HG02623 (cell line): Measurements from ENCODE around the gene LGALS7.
"Not testable (repeated sequence)": the region's sequence is repeated elsewhere in the genome, so short reads cannot be mapped to it uniquely, and the experiment has no call there.

Source experiments
- ATAC-seq: cut with Tn5 transposase; IDR thresholded peaks from one replicate; pipeline ENCODE4 v1.9.1; 2021; ENCODE audit warnings: moderate library complexity; ENCODE audit not compliant: unreplicated experiment

LGALS7 gene

DNA sequence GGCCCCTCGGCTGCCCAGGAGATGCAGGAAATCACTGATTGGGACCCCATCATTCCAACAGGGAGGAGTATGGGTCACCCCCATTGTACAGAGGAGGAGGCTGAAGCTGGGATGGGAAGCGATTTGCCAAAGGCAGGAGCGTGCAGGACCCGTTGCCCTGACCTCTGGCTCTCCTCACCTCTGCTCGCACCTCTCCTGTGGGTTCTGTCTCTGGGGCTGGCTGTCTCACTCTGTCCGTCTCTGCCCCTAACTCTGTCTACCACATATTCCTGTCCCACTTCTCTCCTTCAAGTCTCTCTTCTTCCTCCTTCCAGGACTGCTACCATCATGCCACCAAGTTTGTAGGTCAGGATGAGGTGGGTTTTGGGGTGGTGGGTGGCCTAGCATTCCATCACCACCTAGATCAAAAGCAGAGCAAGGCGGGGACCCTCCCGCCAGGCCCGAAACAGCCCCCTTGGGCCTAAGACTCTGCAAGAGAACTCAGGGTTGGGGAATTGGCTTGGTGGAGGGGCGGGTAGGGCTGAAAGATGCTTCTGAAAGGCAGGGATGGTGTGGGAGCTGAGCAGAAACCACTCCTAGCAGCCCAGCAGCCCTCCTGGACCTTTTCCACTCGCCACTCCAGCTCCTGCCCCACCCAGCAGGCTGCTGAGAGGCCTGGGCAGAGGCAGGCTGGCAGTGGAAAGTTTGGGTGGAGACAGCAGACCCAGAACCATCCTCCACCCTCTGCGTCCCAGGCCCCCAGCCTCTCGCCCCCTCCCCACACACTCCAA is 1.0 kb upstream of the LGALS7 start:
- ATAC-seq: no peak

DNA sequence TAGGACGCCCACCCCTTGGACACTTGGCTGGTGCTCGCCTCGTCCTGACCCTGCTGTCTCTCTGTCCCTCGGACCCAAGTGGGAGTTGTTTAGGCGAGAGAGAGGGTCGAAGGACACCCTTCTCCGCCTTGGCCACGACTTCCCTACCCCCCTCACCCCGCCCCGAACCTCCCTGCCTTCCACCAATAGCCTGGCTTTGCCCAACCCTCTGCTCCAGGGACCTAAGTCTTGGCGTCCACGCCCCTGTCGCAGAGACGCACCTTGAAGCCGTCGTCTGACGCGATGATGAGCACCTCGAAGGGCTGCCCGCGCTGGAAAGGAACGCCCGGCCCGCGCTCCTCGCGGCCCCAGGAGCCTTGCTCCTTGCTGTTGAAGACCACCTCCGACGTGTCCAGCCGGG is 1.7 kb downstream of the LGALS7 start:
- not testable (repeated sequence) for ATAC-seq

DNA sequence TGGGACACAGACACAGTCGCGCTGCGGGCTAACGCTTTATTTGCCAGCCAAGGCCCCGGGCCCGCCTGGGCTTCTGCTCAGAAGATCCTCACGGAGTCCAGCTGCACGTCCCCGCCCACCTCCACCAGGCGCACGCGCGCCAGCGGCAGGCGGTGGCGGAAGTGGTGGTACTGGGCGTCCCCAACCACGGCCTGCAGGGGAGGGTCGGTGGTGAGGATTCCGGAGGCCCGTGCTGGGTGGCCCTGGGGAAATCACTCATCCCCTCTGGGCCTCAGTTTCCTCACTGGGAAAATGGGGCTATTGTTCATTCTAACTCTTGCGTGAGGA is 2.4 kb downstream of the LGALS7 start:
- ATAC-seq: not testable (repeated sequence)

DNA sequence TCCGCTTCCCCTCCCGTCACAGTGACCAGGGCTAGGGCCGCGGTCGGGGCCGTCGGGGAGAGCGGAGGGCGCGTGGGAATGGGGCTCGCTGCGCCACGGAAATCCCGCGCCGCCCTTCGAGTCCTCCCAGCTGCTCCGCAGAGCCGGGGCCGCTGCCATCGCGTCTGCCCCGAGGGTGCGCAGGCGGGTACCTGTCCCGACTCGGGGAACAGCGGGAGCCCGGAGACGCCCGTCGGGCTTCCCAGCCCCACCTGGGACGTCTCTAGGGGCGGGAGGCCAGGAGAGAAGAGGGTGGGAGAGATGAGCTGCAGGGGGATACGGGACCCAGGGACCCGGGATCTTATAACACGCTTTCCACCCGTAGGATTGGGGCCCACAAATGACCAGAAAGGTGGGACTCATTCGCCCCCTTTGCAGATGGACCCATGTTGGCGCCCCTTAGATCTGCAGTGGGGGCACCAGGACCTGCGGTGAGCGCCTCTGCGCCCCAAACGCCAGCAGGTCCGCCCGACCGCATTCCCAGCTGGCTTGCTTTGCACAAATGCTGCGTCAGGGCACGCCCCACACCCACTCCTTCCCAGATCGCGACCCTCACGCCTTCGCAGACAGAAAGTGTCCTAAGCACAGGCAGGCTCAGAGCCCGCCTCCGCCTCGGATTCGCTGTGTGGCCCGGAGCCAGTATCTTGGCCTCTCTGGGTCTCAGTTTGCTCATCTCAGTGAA is 2.9 kb downstream of the LGALS7 start:
- ATAC-seq: not testable (repeated sequence)

DNA sequence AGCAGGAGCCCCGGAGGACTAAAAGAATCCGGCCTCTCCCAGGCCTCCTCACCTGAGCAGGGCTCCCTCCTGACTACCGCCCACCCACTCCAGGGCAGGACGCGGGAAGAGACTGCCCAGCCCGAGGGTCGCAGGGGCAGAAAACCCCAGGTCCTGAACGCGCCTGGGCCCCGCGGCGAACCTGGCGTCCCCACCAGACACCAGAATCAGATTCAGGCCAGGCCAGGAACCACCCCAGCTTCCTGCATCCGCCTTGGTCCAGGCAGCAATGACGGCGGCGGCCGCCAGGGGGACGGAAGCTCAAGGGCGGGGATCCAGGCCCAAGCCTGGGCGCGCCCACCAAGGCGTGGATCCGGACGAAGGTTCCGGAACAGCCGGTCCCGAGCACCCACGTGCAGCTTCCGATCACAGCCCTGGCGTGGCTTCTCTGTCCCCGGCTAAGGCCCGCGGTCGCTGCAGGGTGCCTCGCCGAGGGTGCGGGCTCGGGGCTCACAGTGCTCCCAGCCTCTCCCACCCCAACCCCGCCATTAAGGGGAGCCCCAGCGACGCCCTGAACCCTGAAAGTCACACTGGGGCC is 3.6 kb downstream of the LGALS7 start:
- ATAC-seq: no peak

DNA sequence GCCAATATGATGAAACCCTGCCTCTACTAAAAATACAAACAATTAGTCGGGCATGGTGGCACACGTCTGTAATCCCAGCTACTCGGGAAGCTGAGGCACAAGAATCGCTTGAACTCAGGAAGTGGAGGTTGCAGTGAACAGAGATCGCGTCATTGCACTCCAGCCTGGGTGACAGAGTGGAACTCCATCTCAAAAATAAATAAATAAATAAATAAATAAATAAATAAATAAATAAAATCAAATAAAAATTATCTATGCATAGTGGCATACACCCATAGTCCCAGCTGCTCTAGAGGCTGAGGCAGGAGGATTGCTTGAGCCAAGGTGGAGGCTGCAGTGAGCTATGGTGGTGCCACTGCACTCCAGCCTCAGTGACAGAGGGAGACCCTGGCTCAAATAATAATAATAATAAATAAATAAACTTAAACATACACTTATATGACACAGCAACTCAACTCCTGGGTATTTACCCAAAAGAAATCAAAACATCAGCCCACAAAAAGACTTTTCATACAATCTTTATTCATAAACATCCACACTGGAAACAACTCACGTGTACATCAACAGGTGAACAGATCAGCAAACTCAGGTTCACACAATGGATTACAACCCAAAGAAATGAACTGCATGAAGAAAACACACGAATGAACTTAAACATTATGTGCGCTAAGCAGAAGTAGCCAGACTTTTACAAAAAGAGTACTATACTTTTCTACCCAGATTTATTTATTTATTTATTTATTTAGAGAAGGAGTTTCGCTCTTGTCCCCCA is 6.9 kb downstream of the LGALS7 start:
- no peak for ATAC-seq

DNA sequence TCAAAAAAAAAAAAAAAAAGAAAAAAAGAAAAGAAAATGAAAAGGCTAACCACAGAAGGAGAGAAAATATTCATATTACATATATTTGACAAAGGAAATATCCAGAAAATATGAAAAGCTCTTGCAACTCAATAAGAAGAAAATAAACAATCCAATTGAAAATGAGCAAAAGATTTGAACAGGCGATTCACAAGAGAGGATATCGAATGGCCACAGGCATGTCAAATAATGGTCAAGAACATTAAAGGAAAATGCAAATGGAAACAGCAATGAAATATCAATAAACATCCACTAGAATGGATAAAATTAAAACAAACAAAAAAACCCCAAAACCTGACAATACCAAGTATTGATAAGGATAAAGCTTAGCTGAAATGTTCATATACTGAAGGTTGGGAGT is 8.1 kb downstream of the LGALS7 start:
- ATAC-seq: no peak

DNA sequence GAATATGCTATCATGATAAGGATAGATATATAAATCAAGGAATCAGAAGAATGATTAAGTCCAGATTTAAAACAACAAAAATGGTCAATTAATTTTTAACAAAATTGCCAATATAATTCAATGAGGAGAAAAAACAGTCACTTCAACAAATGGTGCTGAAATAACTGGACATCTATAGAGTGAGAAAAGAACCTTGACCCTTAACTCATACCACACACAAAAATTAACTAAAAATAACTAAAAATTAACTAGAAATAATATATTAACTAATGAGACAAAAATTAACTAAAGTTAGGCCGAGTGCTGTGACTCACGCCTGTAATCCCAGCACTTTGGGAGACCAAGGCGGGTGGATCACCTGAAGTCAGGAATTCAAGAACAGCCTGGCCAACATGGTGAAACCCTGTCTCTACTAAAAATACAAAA is 9.5 kb downstream of the LGALS7 start:
- ATAC-seq: no peak

DNA sequence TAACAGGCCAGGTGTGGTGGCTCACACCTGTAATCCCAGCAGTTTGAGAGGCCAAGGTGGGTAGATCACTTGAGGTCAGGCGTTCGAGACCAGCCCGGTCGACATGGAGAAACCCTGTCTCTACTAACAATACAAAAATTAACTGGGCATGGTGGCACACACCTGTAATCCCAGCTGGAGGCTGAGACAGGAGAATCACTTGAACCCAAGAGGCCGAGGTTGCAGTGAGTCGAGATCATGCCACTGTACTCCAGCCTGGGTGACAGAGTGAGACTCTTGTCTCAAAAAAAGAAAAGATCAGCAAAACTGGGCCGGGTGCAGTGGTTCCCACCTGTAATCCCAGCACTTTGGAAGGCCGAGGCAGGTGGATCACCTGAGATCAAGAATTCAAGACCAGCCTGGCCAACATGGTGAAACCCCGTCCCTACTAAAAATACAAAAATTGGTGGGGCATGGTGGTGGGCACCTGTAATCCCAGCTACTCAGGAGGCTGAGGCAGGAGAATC is 11.4 kb downstream of the LGALS7 start:
- ATAC-seq: not testable (repeated sequence)

DNA sequence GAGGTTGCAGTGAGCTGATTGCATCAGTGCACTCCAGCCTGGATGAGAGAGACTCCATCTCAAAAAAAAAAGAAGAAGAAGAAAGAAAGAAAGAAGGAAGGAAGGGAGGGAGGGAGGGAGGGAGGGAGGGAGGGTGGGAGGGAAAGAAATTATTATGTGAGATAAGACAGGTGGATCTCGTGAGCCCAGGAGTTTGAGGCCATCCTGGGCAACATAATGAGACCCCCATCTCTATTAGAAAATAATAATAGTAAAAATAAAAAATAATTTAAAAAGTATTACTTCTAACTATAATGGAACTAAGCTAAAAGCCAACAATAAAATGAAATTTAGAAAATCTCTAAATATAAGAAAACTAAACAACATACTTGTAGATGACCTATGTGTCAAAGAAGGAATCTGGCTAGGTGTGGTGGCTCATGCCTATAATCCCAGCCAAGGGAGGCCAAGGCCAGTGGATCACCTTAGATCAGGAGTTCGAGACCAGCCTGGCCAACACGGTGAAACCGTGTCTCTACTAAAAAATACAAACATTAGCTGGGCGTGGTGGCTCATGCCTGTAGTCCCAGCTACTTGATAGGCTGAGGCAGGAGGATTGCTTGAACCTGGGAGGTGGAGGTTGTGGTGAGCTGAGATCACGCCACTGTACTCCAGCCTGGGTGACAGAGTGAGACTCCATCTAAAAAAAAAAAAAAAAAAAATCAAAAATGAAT is 12.4 kb downstream of the LGALS7 start:
- ATAC-seq: not testable (repeated sequence)

DNA sequence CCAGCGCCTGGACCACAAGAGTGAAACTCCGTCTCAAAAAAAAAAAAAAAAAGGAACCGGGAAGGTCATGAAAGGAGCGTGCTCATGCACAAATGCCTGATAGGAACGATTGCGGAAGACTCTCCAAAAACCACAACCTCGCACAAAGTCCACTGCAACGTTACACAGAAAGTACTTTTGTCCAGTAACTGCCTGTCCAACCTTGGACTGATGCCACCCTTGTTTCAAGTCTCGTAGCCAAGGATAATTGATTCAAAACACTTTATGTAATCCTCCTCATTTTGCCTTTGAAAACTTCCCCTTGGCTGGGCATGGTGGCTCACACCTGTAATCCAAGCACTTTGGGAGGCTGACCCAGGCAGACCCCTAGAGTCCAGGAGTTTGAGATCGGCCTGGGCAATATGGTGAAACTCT is 13.7 kb downstream of the LGALS7 start:
- no peak for ATAC-seq

DNA sequence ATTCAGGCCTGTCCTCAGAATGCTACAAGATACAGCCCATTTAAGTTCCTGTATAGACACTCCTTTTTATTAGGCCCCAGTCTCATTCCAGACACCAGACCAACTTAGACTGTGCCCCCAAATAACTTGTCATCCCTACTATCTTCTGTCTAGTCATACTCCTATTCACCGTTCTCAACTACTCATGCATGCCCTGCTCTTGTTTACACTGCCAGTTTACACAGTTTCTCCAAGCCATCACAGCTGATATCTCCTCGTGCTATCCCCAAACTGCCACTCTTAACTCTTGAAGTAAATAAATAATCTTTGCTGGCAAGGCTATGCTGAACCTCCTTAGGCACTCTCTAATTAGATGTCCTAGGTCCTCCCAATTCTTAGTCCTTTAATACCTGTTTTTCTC is 19.1 kb downstream of the LGALS7 start:
- ATAC-seq: not testable (repeated sequence)

DNA sequence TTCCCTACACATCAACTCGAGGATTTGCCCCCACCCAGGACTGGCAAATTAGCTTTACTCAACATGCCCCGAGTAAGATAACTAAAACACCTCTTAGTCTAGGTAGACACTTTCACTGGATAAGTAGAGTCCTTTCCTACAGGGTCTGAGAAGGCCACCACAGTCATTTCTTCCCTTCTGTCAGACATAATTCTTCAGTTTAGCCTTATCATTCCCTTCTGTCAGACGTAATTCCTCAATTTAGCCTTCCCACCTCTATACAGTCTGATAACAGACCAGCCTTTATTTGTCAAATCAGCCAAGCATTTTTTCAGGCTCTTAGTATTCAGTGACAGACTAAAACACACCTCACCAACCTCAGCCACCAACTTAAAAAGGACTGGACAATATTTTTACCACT is 19.5 kb downstream of the LGALS7 start:
- ATAC-seq: not testable (repeated sequence)

DNA sequence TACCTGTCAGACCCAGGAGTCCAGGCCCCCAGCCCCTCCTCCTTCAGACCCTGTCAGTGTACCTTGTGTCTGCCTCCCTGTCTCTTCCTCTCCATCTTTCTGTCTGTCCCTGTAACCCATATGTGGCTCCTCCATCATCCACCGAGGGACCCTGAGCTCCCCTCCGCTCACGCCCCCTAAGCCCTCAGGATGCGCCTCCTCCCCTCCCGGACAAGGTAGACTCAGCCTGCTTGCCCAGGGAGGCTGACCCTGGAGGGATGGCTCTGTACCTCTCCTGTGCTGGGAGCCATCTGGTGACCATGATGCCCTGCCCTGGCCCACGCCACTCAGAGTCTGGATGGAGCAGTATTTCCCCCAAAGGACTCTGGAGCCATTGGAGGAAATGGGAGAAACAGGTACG is 28.0 kb downstream of the LGALS7 start:
- ATAC-seq: no peak

DNA sequence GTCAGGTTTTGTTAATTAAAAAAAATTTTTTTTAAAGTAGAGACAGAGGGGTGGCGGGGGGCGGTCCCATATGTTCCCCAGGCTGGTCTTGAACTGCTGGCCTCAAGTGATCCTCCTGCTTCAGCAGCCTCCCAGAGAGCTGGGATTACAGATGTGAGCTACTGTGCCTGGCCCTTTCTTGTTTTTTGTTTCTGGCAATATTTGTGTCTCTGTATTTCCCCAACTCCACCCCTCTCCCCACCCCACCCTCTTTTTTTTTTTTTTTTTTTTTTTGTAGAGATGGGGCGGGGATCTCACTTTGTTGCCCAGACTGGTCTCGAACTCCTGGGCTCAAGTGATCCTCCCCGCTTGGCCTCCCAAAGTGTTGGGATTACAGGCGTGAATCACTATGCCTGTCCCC is 28.4 kb downstream of the LGALS7 start:
- ATAC-seq: no peak

DNA sequence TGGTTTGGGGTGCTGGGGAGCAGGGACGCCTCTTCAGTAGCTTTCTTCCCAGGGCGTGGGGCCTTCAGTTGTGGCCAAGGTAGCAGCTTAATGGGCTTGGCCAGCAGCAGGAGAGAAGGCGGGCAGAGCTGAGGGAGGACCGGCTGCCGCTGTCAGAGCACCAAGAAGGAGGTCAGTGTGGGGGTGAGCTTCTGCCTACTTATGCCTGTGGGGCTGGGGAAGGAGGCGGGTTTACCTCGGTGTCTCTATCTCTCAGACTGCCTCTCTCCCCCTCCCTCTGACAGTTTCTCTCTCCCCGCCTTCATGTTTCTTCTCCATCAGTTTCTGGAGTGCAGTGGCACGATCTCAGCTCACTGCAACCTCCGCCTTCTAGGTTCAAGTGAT is 29.0 kb downstream of the LGALS7 start, which contains the start of gene CAPN12:
CAPN12 (minus strand) TSS at position 177 of the 384 bp plus-strand sequence. CDS start 309 bp downstream, outside the sequence.
- no peak for ATAC-seq

DNA sequence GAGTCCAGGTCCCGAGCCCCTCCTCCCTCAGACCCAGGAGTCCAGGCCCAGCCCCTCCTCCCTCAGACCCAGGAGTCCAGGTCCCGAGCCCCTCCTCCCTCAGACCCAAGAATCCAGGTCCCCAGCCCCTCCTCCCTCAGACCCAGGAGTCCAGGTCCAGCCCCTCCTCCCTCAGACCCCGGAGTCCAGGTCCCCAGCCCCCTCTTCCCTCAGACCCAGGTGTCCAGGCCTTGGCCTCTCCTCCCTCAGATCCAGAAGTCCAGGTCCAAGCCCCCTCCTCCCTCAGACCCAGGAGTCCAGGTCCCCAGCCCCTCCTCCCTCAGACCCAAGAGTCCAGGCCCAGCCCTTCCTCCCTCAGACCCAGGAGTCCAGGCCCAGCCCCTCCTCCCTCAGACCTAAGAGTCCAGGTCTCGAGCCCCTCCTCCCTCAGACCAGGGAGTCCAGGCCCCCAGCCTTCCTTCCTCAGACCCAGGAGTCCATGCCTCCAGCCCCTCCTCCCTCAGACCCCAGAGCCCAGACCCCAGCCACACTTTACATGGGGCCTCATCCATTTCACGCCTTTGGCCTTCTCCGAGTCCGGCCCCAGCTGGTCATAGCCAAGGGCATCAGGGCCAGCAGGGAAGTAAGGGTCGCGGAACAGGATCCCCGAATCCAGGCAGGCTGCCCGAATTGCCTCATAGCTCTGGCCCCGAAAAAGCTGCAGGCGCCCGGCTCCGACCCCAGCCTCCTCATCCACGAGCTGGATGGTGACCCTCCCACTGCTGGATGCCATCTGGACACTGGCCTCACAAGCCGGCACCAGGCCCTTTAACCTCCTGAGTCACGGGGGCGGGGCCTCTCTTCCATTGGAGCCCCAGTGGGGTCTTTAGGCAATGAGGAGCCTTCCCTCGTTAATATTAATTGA is 29.7 kb downstream of the LGALS7 start:
- ATAC-seq: no peak

DNA sequence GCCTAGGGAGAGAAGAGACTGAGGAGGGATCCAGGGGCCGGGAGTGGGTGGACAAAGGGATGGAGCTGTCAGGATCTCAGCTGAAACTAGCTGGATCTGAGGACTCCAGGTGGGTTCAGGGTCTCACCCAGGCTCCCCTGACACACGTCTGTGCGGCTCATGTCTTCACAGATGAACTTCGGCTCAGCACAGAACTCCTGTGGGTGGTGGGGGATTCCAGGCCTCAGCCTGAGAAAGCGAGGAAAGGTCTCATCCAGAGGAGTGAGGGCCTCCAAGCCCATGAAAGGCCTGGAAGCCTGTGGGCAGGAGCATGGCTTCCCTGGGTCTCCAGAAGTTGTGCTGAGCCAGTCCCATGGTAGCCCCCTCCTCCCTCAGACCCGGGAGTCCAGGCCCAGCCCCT is 30.4 kb downstream of the LGALS7 start:
- ATAC-seq: no peak

DNA sequence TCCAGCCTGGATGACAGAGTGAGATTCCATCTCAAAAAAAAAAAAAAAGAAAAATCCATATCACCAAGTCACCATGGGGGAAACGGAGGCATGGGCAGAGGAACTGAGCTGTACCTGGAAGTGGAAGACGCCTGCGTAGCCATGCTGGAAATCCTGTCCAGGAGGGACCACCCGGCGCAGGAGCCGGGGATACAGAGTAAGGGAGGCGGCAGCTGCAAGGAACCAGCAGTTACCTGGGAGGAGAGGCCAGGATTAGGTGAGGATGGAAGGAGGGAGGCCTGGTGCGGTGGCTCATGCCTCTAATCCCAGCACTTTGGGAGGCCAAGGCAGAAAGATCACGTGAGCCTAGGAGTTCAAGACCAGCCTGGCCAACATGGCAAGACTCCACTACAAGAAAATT is 31.0 kb downstream of the LGALS7 start:
- ATAC-seq: no peak
